ENCODE data around the gene EIF4G2.

DNA sequence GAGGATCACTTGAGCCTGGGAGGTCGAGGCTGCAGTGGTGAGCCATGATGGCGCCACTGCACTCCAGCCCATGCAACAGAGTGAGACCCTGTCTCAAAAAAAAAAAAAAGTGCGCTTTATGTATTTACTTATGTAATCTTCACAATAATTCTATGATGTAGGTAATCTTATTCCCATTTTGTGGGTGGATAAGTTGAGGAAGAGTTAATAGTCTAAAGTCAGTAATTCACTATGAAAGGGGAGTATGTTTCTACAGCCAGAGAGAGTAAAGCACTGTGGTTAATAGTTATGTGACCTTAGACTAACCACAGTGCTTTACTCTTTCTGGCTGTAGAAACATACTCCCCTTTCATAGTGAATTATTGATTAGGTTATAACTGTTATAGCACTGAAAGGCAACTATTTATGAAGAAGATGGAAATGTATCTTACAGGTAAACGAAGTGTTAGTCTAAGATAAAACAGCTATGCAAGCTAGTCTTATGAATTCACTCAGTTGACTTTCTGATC, 45.8 kb downstream of the EIF4G2 start:
- TF ChIP-seq POLR2A (IDR thresholded peaks at IDR 0.05) (no peak), CTCF (IDR thresholded peaks at IDR 0.05) (no peak), EP300 (IDR thresholded peaks at IDR 0.05) (no peak)

Data from tibial nerve (tissue), 4 donors.